Small intestine (tissue), 7 donors: ENCODE measurements around the gene ZNF354C. TPM values are rescaled to one million over a fixed set of nuclear protein-coding genes. Genes with fewer than 3 reads are reported as not detected.

Experiments used
- DNase-seq, 2 donors: peaks; one replicate each; pipeline versions ENCODE4 v3.0.0 to v3.0.0-alpha.2; 2013
- FAIRE-seq: peaks from 2 replicates; lab custom pipeline; 2012; peaks lifted over from hg19 to GRCh38; lab: Jason Lieb, UNC
- H3K27ac ChIP-seq, 3 donors: one replicate each; pipeline ENCODE4 v1.5.1; 2013; ENCODE audit warnings: low read length in 2 of 3, mild to moderate bottlenecking in 2 of 3, control low read depth in 1 of 3, inconsistent platforms in 1 of 3, low read depth in 1 of 3, moderate library complexity in 1 of 3
- H3K27me3 ChIP-seq, 3 donors: one replicate each; pipeline ENCODE4 v1.6.1; 2013; ENCODE audit warnings: low read length in 3 of 3, inconsistent platforms in 1 of 3; ENCODE audit not compliant: control insufficient read depth in 3 of 3, insufficient read depth in 3 of 3
- H3K36me3 ChIP-seq, 3 donors: one replicate each; pipeline ENCODE4 v1.6.1; 2013; ENCODE audit warnings: low read length in 3 of 3, inconsistent platforms in 1 of 3, low read depth in 1 of 3, mild to moderate bottlenecking in 1 of 3, moderate library complexity in 1 of 3; ENCODE audit not compliant: control insufficient read depth in 3 of 3, insufficient read depth in 2 of 3
- H3K4me1 ChIP-seq, 3 donors: one replicate each; pipeline ENCODE4 v1.6.1; 2013; ENCODE audit warnings: low read length in 2 of 3, inconsistent platforms in 1 of 3, low read depth in 1 of 3, mild to moderate bottlenecking in 1 of 3, moderate library complexity in 1 of 3; ENCODE audit not compliant: control insufficient read depth in 3 of 3, insufficient read depth in 2 of 3
- H3K4me3 ChIP-seq, 3 donors: one replicate each; pipeline ENCODE4 v1.5.1; 2013; ENCODE audit warnings: low read length in 3 of 3, control low read depth in 1 of 3, inconsistent platforms in 1 of 3, low read depth in 1 of 3, mild to moderate bottlenecking in 1 of 3, moderate library complexity in 1 of 3
- H3K9me3 ChIP-seq, 2 donors: one replicate each; pipeline ENCODE4 v1.6.1; 2013; ENCODE audit warnings: low read depth in 1 of 2, low read length in 1 of 2; ENCODE audit not compliant: control insufficient read depth in 2 of 2, insufficient read depth in 1 of 2
- WGBS, 3 donors: extraction: QIAGEN DNeasy Blood & Tissue Kit; methylation state at CpG; one replicate each; pipeline ENCODE4 v1.1.7; 2013; 5-methylcytosine and 5-hydroxymethylcytosine counted together
- polyA plus RNA-seq, 4 donors: library from polyadenylated mRNA; stranded (reverse) in 3 of 4; unstranded in 1 of 4; fragments of 200-250 nt in 3 of 4; fragments of 120-200 nt in 1 of 4; gene quantifications; one replicate each; pipeline versions ENCODE4 v1.2.1 to v1.2.3, GENCODE V29; 2013
- donor health status: healthy with polysubstance abuse.
- donor health status: control.
- donor health status: control.
- donor health status: Bipolar disorder and iron deficiency.
- donor health status: healthy.

ZNF354C gene
- polyA plus RNA-seq, 4 donors = 0.45 to 5.1 (median 0.94) TPM

GRCh38 chr5:179118338-179118737 is 58.2 kb downstream of the ZNF354C start:
- no peaks in the 10 kb centered on the region for H3K36me3 ChIP-seq
- WGBS, 3 donors = 74 to 86% (median 76%) methylated on average over 4 of the region's 4 CpGs
- FAIRE-seq (no peak), DNase-seq (no peak)
- H3K27me3 ChIP-seq = no peaks in the 10 kb centered on the region
- H3K9me3 ChIP-seq = peaks cover 2 to 60% of the 10 kb centered on the region in 2 donors
- no peak overlapping the region for H3K27ac ChIP-seq
- no peak overlapping the region for H3K4me3 ChIP-seq
- no peaks in the 10 kb centered on the region for H3K4me1 ChIP-seq

DNA sequence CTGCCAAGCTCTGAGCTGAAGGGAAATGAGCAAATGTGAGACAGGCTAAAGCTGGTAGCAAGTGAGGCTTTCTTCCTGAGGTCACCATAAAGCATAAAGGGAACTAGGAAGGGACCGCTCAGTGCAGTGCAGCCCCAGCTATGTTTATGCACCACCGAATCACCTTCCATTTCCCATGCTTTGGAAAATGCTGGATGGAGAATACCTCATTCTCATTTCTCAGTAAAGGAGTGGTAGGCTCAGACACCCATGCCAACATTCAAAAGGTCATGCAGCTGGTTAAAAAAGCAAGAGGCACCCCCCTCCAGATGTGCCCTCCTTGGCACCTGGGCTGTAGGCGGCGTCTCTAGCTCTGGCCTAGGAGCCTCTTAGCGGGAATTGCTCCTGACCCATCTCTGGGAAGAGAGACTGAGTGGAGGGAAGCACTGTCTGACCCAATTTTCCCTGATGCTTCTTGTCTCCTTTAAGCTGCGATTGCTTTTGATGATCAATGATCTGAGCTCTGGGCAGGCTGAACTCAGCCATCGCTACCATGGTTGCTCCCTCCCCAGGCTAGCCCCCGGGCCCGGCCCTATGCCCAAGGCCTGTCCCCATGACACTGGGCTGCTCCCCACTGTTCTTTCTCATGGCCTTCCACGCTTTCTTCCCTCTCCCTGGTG is 58.7 kb downstream of the ZNF354C start:
- FAIRE-seq = no peak
- peaks cover 2 to 55% of the 10 kb centered on the region in 2 donors for H3K9me3 ChIP-seq
- DNase-seq = no peak
- no peak overlapping the region for H3K4me3 ChIP-seq
- no peaks in the 10 kb centered on the region for H3K27me3 ChIP-seq
- H3K36me3 ChIP-seq = no peaks in the 10 kb centered on the region
- no peaks in the 10 kb centered on the region for H3K4me1 ChIP-seq
- WGBS, 3 donors = 86 to 94% (median 92%) methylated on average over 10 of the region's 10 CpGs
- no peak overlapping the region for H3K27ac ChIP-seq

- WGBS, 3 donors = 90 to 92% (median 90%) methylated on average over 15 of the region's 15 CpGs
- Histone ChIP-seq H3K4me3 (no peak overlapping the region), H3K36me3 (no peaks in the 10 kb centered on the region), H3K4me1 (no peaks in the 10 kb centered on the region), H3K27ac (no peak overlapping the region), H3K9me3 (peaks cover 2 to 48% of the 10 kb centered on the region in 2 donors), H3K27me3 (no peaks in the 10 kb centered on the region)
- no peak for DNase-seq
- no peak for FAIRE-seq
These were observed 59.4 kb downstream of the ZNF354C start for GRCh38 chr5:179119415-179120170.

DNA sequence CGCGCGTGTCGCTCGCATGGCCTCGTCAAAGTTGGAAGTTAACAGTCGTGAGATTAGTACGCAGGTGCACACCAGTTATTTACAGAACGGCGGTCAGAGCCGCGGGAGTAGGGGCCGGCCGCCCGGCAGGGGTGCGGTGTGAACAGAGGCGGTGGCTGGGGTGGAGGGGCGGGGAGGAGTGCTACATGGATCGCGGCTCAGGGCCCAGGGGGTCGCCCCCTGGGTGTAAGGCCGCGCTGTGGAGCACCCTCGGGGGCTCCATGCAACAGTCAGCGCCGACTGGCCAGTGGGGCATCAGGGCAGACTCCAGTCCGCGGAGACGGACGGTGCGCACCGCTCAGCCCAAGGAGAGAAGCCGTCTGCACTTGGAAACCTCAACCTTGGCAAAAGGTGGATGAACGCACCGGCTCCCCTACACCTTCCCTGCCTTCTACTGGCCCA is 60.3 kb downstream of the ZNF354C start:
- no peak overlapping the region for H3K4me3 ChIP-seq
- FAIRE-seq (no peak), DNase-seq (no peak)
- H3K27ac ChIP-seq = no peak overlapping the region
- H3K27me3 ChIP-seq = no peaks in the 10 kb centered on the region
- H3K9me3 ChIP-seq = peaks cover 2 to 44% of the 10 kb centered on the region in 2 donors
- no peaks in the 10 kb centered on the region for H3K4me1 ChIP-seq
- H3K36me3 ChIP-seq = no peaks in the 10 kb centered on the region
- WGBS, 3 donors = 92 to 94% (median 93%) methylated on average over 33 to 35 of the region's 35 CpGs

DNA sequence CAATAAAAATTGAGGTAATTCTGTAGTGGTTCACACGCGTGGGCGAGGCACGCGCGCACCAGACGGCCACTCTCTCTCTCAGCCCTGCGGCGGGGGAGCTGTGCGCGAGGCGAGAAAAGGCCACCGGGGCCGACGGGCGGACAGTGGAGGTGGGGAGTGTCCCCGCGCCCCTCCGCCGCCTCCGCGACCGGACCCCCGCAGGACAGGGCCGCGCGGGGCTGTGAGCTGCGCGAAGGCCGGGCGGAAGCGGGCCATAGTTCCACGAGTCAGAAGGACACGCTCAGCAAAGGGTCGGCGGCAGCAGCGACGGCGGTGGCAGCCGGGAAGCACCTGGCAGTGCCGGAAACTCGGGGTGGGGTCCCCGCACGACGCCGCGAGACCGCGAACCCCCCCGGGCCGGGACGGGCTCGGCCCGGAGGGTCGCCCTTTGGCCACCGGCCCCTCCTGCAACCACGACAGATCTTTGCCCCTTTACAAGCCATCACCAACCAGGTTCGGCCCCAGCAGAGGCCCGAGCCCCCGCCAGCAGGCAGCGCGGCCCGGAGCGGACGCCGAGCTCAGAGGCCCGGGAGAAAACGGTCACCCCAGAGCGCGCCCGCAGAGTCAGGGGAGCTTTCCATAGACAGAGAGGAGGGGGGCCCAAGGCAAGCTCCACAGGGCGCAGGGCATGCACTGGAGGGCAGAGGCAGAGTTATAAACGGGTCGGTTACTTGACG is 60.9 kb downstream of the ZNF354C start:
- no peak for FAIRE-seq
- H3K4me3 ChIP-seq = no peak overlapping the region
- no peak for DNase-seq

DNA sequence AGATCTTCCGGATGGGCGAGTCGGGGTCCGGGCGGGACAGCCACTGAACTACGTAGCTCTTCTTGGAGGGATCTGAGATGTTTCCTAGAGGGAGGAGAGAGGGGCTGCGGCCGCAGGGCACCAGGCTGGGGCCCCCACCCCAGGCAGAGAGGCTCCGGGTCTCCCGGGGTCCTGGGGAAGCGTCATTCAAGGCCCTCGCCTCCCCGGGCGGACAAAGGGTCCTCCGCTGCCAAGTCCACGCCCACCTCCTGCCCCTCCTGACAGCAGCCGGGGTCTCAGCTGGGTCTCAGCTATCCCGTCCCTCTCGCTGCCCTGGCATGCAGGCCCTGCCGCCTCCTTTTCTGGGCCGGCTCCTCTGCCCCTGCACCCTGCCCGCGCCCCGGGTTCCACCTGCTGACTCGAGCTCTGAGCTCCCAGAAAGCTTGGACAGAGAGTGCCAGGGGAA is 61.5 kb downstream of the ZNF354C start:
- Histone ChIP-seq H3K4me1 (no peaks in the 10 kb centered on the region), H3K27me3 (no peaks in the 10 kb centered on the region), H3K4me3 (no peak overlapping the region), H3K27ac (no peak overlapping the region), H3K9me3 (peaks cover 2 to 35% of the 10 kb centered on the region in 2 donors), H3K36me3 (no peaks in the 10 kb centered on the region)
- WGBS, 3 donors = 85 to 95% (median 92%) methylated on average over 24 to 25 of the region's 25 CpGs
- DNase-seq (no peak), FAIRE-seq (no peak)

More for the DNA sequence above, 60.9 kb downstream of the ZNF354C start:
- Histone ChIP-seq H3K4me1 (no peaks in the 10 kb centered on the region), H3K36me3 (no peaks in the 10 kb centered on the region), H3K27me3 (no peaks in the 10 kb centered on the region), H3K27ac (no peak overlapping the region), H3K9me3 (peaks cover 2 to 39% of the 10 kb centered on the region in 2 donors)
- 80 to 90% (median 87%) methylated on average over 73 to 75 of the region's 75 CpGs for WGBS, 3 donors

- Histone ChIP-seq H3K36me3 (no peaks in the 10 kb centered on the region), H3K4me3 (no peak overlapping the region), H3K27ac (no peak overlapping the region), H3K4me1 (no peaks in the 10 kb centered on the region), H3K9me3 (peaks cover 2 to 30% of the 10 kb centered on the region in 2 donors), H3K27me3 (no peaks in the 10 kb centered on the region)
- 87 to 90% (median 90%) methylated on average over 19 of the region's 19 CpGs for WGBS, 3 donors
- no peak for DNase-seq
- FAIRE-seq = no peak
These were observed 62.4 kb downstream of the ZNF354C start for GRCh38 chr5:179122411-179123108.

GRCh38 chr5:179123109-179123426 is 62.9 kb downstream of the ZNF354C start:
- FAIRE-seq (no peak), DNase-seq (no peak)
- Histone ChIP-seq H3K4me1 (no peaks in the 10 kb centered on the region), H3K4me3 (no peak overlapping the region), H3K36me3 (no peaks in the 10 kb centered on the region), H3K27ac (no peak overlapping the region), H3K9me3 (peaks cover 2 to 28% of the 10 kb centered on the region in 2 donors), H3K27me3 (no peaks in the 10 kb centered on the region)
- 54 to 79% (median 55%) methylated on average over 2 of the region's 2 CpGs for WGBS, 3 donors
